H1 (cell line): ENCODE measurements around the gene SLC25A51.

ENCODE experiments used
- ATF3 ChIP-seq: IDR thresholded peaks from 2 replicates; pipeline ENCODE4 v1.6.1; 2011; ENCODE audit warnings: low read depth, mild to moderate bottlenecking, low read length; ENCODE audit not compliant: insufficient read depth
- CHD1 ChIP-seq: IDR thresholded peaks from 2 replicates; pipeline ENCODE4 v1.6.1; 2012; ENCODE audit warnings: low read depth, low read length, improper control_type of control experiment
- CREB1 ChIP-seq: IDR thresholded peaks from 2 replicates; pipeline ENCODE4 v1.6.1; 2012; ENCODE audit warnings: inconsistent platforms
- CTCF ChIP-seq, 3 experiments: IDR thresholded peaks; 1 replicate in 2 of 3; 2 replicates in 1 of 3; pipeline versions ENCODE4 v1.5.1 to v1.6.1; 2011; ENCODE audit warnings: low read length in 3 of 3, mild to moderate bottlenecking in 3 of 3, inconsistent platforms in 2 of 3, low read depth in 1 of 3, moderate library complexity in 1 of 3; ENCODE audit not compliant: insufficient read depth in 1 of 3; ENCODE audit errors: control extremely low read depth in 1 of 3
- EGR1 ChIP-seq: IDR thresholded peaks from 2 replicates; pipeline ENCODE4 v1.6.1; 2011; ENCODE audit warnings: low read depth, low read length, borderline replicate concordance
- EP300 ChIP-seq, 2 experiments: IDR thresholded peaks; 1 replicate in 1 of 2; 2 replicates in 1 of 2; pipeline ENCODE4 v1.6.1; 2011 to 2012; ENCODE audit warnings: low read depth in 2 of 2, low read length in 2 of 2, mild to moderate bottlenecking in 2 of 2, borderline replicate concordance in 1 of 2, inconsistent platforms in 1 of 2, moderate library complexity in 1 of 2
- JUN ChIP-seq: IDR thresholded peaks from 2 replicates; pipeline ENCODE4 v1.6.1; 2011; ENCODE audit warnings: low read depth, mild to moderate bottlenecking, improper control_type of control experiment, low read length
- MAX ChIP-seq: IDR thresholded peaks from 2 replicates; pipeline ENCODE4 v1.6.1; 2012; ENCODE audit warnings: inconsistent platforms
- POLR2A ChIP-seq, 2 experiments: IDR thresholded peaks; 1 replicate in 1 of 2; 2 replicates in 1 of 2; pipeline ENCODE4 v1.6.1; 2011; ENCODE audit warnings: low read depth in 2 of 2, low read length in 2 of 2, mild to moderate bottlenecking in 2 of 2; ENCODE audit errors: control extremely low read depth in 1 of 2
- POLR2AphosphoS5 ChIP-seq: IDR thresholded peaks from 2 replicates; pipeline ENCODE4 v1.6.1; 2011; ENCODE audit warnings: low read depth, low read length
- RAD21 ChIP-seq, 2 experiments: IDR thresholded peaks in 1 of 2; conservative IDR thresholded peaks in 1 of 2; 2 replicates each; pipeline ENCODE4 v1.6.1; 2011; ENCODE audit warnings: low read depth in 2 of 2, low read length in 2 of 2, improper control_type of control experiment in 1 of 2, inconsistent platforms in 1 of 2, mild to moderate bottlenecking in 1 of 2, moderate library complexity in 1 of 2
- SP1 ChIP-seq: IDR thresholded peaks from 2 replicates; pipeline ENCODE4 v1.6.1; 2011; ENCODE audit warnings: low read depth, low read length
- TAF1 ChIP-seq: IDR thresholded peaks from 2 replicates; pipeline ENCODE4 v1.6.1; 2011; ENCODE audit warnings: mild to moderate bottlenecking, low read depth, low read length
- TCF12 ChIP-seq: IDR thresholded peaks from 2 replicates; pipeline ENCODE4 v1.6.1; 2011; ENCODE audit warnings: low read depth, mild to moderate bottlenecking, low read length

GRCh38 chr9:37908283-37908682, 4.4 kb upstream of the SLC25A51 start:
- TF ChIP-seq POLR2AphosphoS5 (no peak), CREB1 (no peak), CTCF (IDR thresholded peaks at IDR 0.05; ENCODE audit: control extremely low read depth in 1 of 3, insufficient read depth in 1 of 3, low read depth in 1 of 3, low read length in 3 of 3) (no peak), RAD21 (IDR thresholded peaks at IDR 0.05 in 1 of 2, conservative IDR thresholded peaks at IDR 0.05 in 1 of 2; ENCODE audit: low read depth in 2 of 2, low read length in 2 of 2) (no peak), MAX (no peak), JUN (no peak), POLR2A (IDR thresholded peaks at IDR 0.05; ENCODE audit: control extremely low read depth in 1 of 2, low read depth in 2 of 2, low read length in 2 of 2) (no peak), SP1 (no peak), TCF12 (no peak), EGR1 (no peak), CHD1 (no peak), ATF3 (no peak), TAF1 (no peak), EP300 (IDR thresholded peaks at IDR 0.05; ENCODE audit: borderline replicate concordance in 1 of 2, low read depth in 2 of 2, low read length in 2 of 2) (no peak)
